ENCODE measurements around the gene DCUN1D2. TPM values are rescaled to one million over a fixed set of nuclear protein-coding genes. Genes with fewer than 3 reads are reported as not detected.
"Not testable (repeated sequence)": the region's sequence is repeated elsewhere in the genome, so short reads cannot be mapped to it uniquely, and the experiment has no call there.

The DCUN1D2 gene
- total RNA-seq, 4 donors from 2014 or later: 8.7 to 51.7 (median 18.3) TPM

DNA sequence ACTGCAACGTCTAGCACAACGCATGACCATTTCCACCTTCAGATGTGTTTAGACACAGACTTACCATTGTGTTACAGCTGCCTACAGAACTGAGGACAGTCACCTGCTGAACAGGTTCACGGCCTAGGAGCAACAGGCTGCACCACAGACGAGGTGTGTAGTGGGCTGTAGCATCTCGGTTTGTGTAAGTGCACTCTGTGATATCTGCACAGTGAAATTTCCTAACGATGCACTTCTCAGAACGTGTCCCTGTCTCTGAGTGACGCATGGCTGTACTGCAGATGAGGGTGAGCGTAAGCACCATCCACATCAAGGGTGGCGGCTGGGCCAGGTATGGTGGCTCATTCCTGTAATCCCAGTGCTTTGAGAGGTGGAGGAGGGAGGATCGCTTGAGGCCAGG, 15.2 kb downstream of the DCUN1D2 start:
- no peak for DNase-seq (ENCODE audit: low spot score in 2 of 2)
- peaks cover 47% of the 10 kb centered on the region for H3K36me3 ChIP-seq
- H3K27me3 ChIP-seq: no peaks in the 10 kb centered on the region
- WGBS: 97% methylated on average over 11 of the region's 11 CpGs
- H3K9me3 ChIP-seq: no peaks in the 10 kb centered on the region
- no peak overlapping the region for H3K4me3 ChIP-seq
- no peak for TF ChIP-seq POLR2A (IDR thresholded peaks at IDR 0.05)
- TF ChIP-seq, protein P1, sequence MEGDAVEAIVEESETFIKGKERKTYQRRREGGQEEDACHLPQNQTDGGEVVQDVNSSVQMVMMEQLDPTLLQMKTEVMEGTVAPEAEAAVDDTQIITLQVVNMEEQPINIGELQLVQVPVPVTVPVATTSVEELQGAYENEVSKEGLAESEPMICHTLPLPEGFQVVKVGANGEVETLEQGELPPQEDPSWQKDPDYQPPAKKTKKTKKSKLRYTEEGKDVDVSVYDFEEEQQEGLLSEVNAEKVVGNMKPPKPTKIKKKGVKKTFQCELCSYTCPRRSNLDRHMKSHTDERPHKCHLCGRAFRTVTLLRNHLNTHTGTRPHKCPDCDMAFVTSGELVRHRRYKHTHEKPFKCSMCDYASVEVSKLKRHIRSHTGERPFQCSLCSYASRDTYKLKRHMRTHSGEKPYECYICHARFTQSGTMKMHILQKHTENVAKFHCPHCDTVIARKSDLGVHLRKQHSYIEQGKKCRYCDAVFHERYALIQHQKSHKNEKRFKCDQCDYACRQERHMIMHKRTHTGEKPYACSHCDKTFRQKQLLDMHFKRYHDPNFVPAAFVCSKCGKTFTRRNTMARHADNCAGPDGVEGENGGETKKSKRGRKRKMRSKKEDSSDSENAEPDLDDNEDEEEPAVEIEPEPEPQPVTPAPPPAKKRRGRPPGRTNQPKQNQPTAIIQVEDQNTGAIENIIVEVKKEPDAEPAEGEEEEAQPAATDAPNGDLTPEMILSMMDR (IDR thresholded peaks at IDR 0.05): no peak
- TF ChIP-seq EP300 (IDR thresholded peaks at IDR 0.05): no peak
- TF ChIP-seq POLR2AphosphoS5 (IDR thresholded peaks at IDR 0.05): no peak
- H3K27ac ChIP-seq: no peak overlapping the region
- no peaks in the 10 kb centered on the region for H3K4me1 ChIP-seq

DNA sequence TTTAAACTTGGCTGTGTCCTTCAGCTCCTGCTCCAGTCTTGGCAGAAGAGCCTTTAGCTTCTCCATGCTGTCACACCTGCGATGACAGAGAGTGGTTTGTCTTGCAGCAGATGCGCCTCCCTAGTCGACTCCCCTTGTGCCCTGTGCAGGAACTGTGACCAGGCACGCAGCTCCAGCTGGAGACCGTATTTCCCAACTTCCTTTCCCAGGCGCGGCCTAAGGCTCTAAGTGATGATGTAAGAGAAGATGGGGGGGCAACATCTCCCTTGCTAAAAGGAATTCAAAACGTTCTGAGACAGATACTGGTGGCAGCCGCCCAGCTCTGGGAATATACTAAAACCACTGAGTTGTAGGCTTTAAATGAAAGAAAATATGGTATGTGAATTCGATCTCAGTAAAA, 16.3 kb downstream of the DCUN1D2 start:
- Histone ChIP-seq H3K27me3 (no peaks in the 10 kb centered on the region), H3K4me1 (no peaks in the 10 kb centered on the region), H3K4me3 (no peak overlapping the region), H3K27ac (no peak overlapping the region), H3K36me3 (peaks cover 50% of the 10 kb centered on the region), H3K9me3 (no peaks in the 10 kb centered on the region)
- DNase-seq (ENCODE audit: low spot score in 2 of 2): no peak
- no peak for TF ChIP-seq POLR2A (IDR thresholded peaks at IDR 0.05)
- TF ChIP-seq, protein P1 (IDR thresholded peaks at IDR 0.05): no peak
- WGBS: 71% methylated on average over 10 of the region's 10 CpGs

DNA sequence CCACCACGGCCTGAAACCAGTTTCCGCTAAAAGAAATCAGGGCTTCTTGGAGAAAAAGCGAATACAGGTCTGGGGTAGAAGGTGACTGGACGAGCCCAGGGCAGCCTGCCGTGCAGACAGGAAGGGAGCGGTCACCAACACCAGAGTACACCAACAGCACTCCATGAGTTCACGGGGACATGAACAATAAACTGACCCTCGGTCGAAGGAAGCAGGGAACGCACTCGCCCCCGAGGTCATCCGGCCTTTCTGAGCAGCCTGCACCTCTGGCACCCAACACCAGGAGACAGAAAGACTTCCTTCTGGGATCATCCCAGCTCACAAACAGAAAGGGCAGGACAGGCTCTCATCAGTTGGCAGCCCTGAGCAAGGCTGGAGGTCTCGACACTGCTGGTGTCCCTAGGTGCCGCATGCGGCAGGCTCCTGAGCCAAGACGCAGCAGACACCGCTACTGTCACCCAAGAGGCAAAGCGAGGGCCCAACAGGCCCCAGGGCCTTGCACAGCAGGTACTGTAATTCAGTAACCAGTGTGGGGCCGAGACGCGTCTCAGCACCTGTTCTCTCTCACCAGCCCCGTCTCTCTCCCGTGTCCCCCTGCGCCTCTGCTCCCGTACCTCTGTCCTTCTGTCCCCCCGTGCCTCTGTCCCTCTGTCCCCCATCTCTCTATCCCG, 18.0 kb downstream of the DCUN1D2 start:
- Histone ChIP-seq H3K36me3 (peaks cover 47% of the 10 kb centered on the region), H3K9me3 (no peaks in the 10 kb centered on the region), H3K4me3 (no peak overlapping the region), H3K4me1 (no peaks in the 10 kb centered on the region), H3K27ac (no peak overlapping the region), H3K27me3 (no peaks in the 10 kb centered on the region)
- DNase-seq (ENCODE audit: low spot score in 2 of 2): no peak
- TF ChIP-seq, protein P1 (IDR thresholded peaks at IDR 0.05): no peak
- TF ChIP-seq POLR2AphosphoS5 (IDR thresholded peaks at IDR 0.05): no peak
- TF ChIP-seq POLR2A (IDR thresholded peaks at IDR 0.05): no peak
- no peak for TF ChIP-seq EP300 (IDR thresholded peaks at IDR 0.05)
- WGBS: 86% methylated on average over 28 of the region's 28 CpGs

DNA sequence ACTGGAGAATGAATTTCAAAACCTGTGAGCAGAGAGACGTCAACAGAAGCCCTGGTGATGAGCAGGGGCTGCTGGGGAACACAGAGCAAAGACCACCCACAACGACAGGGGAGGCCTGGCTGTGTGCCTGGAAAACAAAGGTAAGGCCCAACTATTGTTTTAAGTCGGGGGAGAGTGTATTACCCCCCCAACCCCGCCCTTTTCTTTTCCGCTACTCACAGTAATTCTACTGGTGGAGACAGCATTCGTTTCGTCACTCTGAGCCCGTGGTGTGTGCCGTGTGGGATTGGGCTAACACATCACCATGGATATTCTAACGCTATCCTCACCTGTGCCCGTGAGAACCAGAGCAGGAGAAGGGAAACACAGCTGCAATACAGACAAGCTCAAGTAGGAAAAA, 18.7 kb downstream of the DCUN1D2 start:
- WGBS: 78% methylated on average over 11 of the region's 11 CpGs
- peaks cover 50% of the 10 kb centered on the region for H3K36me3 ChIP-seq

DNA sequence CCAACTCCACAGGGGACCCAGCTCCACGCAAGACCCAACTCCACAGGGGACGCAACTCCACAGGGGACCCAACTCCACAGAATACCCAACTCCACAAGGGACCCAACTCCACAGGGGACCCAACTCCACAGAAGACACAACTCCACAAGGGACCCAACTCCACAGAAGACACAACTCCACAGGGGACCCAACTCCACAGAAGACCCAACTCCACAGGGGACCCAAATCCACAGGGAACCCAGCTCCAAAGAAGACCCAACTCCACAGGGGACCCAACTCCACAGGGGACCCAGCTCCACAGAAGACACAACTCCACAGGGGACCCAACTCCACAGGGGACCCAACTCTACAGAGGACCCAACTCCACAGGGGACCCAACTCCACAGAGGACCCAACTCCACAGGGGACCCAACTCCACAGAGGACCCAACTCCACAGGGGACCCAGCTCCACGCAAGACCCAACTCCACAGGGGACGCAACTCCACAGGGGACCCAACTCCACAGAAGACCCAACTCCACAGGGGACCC, 19.8 kb downstream of the DCUN1D2 start:
- H3K4me1 ChIP-seq; DNase-seq (ENCODE audit: low spot score in 2 of 2); H3K4me3 ChIP-seq; H3K27me3 ChIP-seq; H3K27ac ChIP-seq; H3K9me3 ChIP-seq: not testable (repeated sequence)
- H3K36me3 ChIP-seq: peaks cover 47% of the 10 kb centered on the region
- 92% methylated on average over 4 of the region's 4 CpGs for WGBS

More for the DNA sequence above, 18.7 kb downstream of the DCUN1D2 start:
- Histone ChIP-seq H3K27ac (no peak overlapping the region), H3K4me3 (no peak overlapping the region), H3K27me3 (no peaks in the 10 kb centered on the region), H3K9me3 (no peaks in the 10 kb centered on the region), H3K4me1 (no peaks in the 10 kb centered on the region)
- DNase-seq (ENCODE audit: low spot score in 2 of 2): no peak
- TF ChIP-seq POLR2AphosphoS5 (IDR thresholded peaks at IDR 0.05) (no peak), POLR2A (IDR thresholded peaks at IDR 0.05) (no peak), EP300 (IDR thresholded peaks at IDR 0.05) (no peak)
- TF ChIP-seq, protein P1 (IDR thresholded peaks at IDR 0.05): no peak
